ENCODE results near the gene HP1BP3. TPM values are rescaled to one million over a fixed set of nuclear protein-coding genes. Genes with fewer than 3 reads are reported as not detected.

HP1BP3 gene, protein sequence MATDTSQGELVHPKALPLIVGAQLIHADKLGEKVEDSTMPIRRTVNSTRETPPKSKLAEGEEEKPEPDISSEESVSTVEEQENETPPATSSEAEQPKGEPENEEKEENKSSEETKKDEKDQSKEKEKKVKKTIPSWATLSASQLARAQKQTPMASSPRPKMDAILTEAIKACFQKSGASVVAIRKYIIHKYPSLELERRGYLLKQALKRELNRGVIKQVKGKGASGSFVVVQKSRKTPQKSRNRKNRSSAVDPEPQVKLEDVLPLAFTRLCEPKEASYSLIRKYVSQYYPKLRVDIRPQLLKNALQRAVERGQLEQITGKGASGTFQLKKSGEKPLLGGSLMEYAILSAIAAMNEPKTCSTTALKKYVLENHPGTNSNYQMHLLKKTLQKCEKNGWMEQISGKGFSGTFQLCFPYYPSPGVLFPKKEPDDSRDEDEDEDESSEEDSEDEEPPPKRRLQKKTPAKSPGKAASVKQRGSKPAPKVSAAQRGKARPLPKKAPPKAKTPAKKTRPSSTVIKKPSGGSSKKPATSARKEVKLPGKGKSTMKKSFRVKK
- total RNA-seq, result 100 to 1,000 TPM; 222 to 491 (median 311) TPM

DNA sequence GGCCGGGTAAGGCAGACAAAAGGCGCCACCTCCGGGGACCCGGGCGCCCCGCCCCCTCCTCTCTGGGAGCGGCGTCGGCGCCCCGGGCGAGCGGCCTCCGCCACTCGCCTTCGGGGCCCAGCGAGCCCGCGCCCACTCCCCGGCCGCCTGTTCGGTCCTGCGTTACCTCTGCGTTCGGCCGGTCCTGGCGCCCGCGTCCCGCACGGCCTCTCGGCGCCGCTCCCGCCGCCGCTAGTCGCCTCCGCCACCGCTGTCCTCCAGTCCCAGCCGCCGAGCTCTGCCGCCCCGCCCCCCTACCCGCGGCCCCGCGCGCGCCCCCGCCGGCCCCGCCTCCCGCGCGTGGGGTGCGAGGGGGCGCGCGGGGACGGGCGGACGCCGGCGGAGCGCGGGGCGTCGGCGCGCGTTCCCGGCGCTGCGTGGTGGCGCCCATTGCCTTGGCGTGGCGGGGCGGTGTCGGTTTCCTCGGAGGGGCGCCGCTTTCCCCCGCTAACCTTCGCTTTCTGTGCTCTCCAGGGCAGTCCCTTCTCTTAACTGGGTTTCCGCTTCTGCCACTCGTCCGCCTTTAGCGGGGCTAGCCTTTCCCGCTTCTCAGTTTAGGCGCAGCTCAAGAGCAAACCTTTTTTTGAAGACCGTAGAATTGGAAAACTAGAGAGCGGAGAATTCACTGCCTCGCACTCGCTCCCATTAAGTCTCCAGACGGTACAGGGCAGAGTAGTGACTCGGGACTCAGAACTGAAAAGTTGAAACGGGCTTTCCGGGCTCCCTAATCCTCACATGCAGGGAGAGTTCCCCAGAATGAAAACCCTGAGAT, at the start of gene HP1BP3:
Gene HP1BP3 (minus strand): TSS at position 279 of the 811 bp plus-strand sequence. CDS start 6,867 bp downstream, outside the sequence.
- peak; percentile 3 to 68 for TF ChIP-seq POLR2A (IDR thresholded peaks at IDR 0.05)
- TF ChIP-seq EP300 (IDR thresholded peaks at IDR 0.05), result peak in 1 of 2 donors; percentile 40
- TF ChIP-seq, protein P1, sequence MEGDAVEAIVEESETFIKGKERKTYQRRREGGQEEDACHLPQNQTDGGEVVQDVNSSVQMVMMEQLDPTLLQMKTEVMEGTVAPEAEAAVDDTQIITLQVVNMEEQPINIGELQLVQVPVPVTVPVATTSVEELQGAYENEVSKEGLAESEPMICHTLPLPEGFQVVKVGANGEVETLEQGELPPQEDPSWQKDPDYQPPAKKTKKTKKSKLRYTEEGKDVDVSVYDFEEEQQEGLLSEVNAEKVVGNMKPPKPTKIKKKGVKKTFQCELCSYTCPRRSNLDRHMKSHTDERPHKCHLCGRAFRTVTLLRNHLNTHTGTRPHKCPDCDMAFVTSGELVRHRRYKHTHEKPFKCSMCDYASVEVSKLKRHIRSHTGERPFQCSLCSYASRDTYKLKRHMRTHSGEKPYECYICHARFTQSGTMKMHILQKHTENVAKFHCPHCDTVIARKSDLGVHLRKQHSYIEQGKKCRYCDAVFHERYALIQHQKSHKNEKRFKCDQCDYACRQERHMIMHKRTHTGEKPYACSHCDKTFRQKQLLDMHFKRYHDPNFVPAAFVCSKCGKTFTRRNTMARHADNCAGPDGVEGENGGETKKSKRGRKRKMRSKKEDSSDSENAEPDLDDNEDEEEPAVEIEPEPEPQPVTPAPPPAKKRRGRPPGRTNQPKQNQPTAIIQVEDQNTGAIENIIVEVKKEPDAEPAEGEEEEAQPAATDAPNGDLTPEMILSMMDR (IDR thresholded peaks at IDR 0.05), result no peak
- H3K4me1 ChIP-seq, result peaks cover 4 to 42% (median 13%) of the 10 kb centered on the region in 4 donors
- WGBS, 2 donors, result 0% methylated on average over 23 to 30 of the region's 99 CpGs
- H3K27ac ChIP-seq, result peak within 1 kb of the TSS; percentile 96 to 99 (median 98)
- H3K4me3 ChIP-seq, result peak within 1 kb of the TSS; percentile 69 to 96 (median 90)
- H3K27me3 ChIP-seq, result no peaks in the 10 kb centered on the region
- H3K36me3 ChIP-seq, result no peaks in the 10 kb centered on the region
- H3K9me3 ChIP-seq, result no peaks in the 10 kb centered on the region
- peak; percentile 60 to 68 for DNase-seq (ENCODE audit: low spot score in 2 of 2)

DNA sequence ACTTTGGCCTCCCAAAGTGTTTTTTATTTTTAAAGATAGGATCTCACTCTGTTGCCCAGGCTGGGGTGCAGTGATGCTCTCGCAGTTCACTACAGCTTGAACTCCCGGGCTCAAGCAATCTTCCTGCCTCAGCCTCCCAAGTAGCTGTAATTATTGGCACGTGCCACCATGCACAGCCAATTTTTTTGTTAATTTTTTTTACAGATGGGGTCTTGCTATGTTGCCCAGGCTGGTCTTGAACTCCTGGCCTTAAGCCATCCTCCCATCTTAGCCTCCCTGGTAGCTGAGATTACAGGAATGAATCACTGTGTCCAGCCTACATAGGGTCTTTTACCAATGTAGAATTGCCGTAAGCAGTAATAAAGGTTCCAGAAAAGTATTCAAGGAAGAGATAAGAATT, 49.1 kb upstream of the HP1BP3 start:
- 99% methylated on average over 4 of the region's 4 CpGs for WGBS, 2 donors
- H3K9me3 ChIP-seq, result no peaks in the 10 kb centered on the region
- H3K4me3 ChIP-seq, result no peak overlapping the region
- no peak overlapping the region for H3K27ac ChIP-seq
- no peak for DNase-seq (ENCODE audit: low spot score in 2 of 2)
- peaks cover 0 to 3% (median 0%) of the 10 kb centered on the region in 4 donors for H3K4me1 ChIP-seq
- TF ChIP-seq, protein P1 (IDR thresholded peaks at IDR 0.05), result no peak
- TF ChIP-seq EP300 (IDR thresholded peaks at IDR 0.05) (no peak), POLR2A (IDR thresholded peaks at IDR 0.05) (no peak)
- no peaks in the 10 kb centered on the region for H3K27me3 ChIP-seq
- peaks cover 0 to 42% (median 0%) of the 10 kb centered on the region in 3 donors for H3K36me3 ChIP-seq

DNA sequence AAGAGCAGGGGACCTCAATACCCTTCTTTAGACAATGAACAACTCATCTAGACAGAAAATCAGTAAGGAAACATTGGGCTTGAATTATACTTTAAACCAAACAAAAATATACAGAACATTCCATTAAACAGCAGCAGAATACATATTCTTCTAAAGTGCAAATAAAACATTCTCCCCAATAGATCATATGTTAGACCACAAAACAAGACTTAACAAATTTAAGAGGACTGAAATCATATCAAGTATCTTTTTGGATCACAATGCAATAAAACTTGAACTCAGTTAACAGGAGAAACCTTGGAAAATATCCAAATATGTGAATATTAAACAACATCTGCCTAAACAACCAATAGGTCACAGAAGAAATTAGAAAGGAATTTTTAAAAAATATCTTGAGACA, 47.7 kb upstream of the HP1BP3 start:
- H3K9me3 ChIP-seq, result no peaks in the 10 kb centered on the region
- peaks cover 0 to 3% (median 0%) of the 10 kb centered on the region in 4 donors for H3K4me1 ChIP-seq
- no peak for TF ChIP-seq EP300 (IDR thresholded peaks at IDR 0.05)
- TF ChIP-seq POLR2A (IDR thresholded peaks at IDR 0.05), result no peak
- TF ChIP-seq, protein P1 (IDR thresholded peaks at IDR 0.05), result no peak
- peaks cover 0 to 38% (median 0%) of the 10 kb centered on the region in 3 donors for H3K36me3 ChIP-seq
- no peak for DNase-seq (ENCODE audit: low spot score in 2 of 2)
- no peak overlapping the region for H3K4me3 ChIP-seq
- H3K27ac ChIP-seq, result no peak overlapping the region
- no peaks in the 10 kb centered on the region for H3K27me3 ChIP-seq

DNA sequence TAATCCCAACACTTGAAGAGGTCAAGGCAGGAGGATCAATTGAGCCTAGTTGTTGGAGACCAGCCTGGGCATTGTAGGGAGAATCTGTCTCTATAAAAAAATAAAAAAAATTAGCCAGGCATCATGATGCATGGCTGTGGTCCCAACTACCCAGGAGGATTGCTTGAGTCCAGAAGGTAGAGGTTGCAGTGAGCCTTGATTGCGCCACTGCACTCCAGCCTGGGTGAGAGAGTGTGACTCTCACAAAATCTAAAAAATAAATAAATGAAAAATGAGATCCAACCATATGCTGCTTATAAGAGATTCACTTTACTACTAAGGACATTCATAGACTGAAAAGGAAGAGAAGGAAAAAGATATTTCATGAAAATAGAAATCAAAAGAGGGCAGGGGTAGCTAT, 47.1 kb upstream of the HP1BP3 start:
- DNase-seq (ENCODE audit: low spot score in 2 of 2), result no peak
- Histone ChIP-seq H3K4me1 (peaks cover 0 to 3% (median 0%) of the 10 kb centered on the region in 4 donors), H3K27me3 (no peaks in the 10 kb centered on the region), H3K4me3 (no peak overlapping the region), H3K27ac (no peak overlapping the region), H3K9me3 (no peaks in the 10 kb centered on the region), H3K36me3 (peaks cover 0 to 34% (median 0%) of the 10 kb centered on the region in 3 donors)
- TF ChIP-seq, protein P1 (IDR thresholded peaks at IDR 0.05), result no peak
- no peak for TF ChIP-seq EP300 (IDR thresholded peaks at IDR 0.05)
- TF ChIP-seq POLR2A (IDR thresholded peaks at IDR 0.05), result no peak
- 93 to 96% methylated on average over 1 of the region's 1 CpG for WGBS, 2 donors
